Activated CD4-positive, alpha-beta T cell treated with anti-CD3 and anti-CD28 coated beads, Interleukin-2, amount 50 U/mL, for 16 hours (primary cell): ENCODE results near the gene ABCC5.

Experiments used
- DNase-seq: peaks from one replicate; pipeline ENCODE4 v3.0.0-alpha.2; 2020

Gene ABCC5

DNA sequence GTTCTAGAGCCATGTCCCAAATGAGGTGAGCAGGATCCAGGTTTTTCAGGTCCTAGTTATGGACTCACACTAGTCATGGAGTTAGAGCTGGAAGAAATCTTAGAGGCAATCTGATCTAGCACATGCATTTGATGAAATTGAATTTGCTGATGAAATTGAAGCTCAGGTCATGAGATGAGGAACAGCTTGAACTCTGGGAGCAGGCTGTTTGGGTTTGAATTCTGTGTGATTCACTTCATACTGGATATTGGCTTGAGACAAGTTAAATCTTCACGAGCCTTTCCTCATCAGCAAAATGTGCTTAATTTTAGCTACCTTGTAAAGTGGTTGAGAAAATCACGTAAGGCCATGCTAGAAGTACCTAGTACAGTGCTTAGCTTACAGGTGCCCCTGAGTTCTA is 99.5 kb downstream of the ABCC5 start:
- no peak for DNase-seq

DNA sequence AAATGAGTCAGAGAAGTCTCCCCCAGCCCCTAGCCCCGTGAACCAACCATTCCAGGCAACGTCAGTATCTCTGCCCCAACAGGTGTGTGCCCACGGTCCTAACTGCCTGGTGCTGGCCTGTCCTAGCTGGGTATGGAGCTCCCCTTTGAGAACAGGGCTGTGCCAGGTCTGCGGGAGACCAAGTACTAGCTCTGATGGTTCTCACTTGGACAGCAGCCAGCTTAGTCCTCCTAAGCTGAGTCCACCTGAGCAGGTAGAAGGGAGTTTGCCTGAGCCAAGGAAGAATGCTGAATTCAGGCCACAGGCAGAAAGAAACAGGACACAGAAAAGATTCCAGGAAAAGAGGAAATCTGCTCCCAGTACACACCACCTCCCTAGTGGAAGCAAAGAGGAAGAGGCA is 99.9 kb downstream of the ABCC5 start:
- DNase-seq = no peak

DNA sequence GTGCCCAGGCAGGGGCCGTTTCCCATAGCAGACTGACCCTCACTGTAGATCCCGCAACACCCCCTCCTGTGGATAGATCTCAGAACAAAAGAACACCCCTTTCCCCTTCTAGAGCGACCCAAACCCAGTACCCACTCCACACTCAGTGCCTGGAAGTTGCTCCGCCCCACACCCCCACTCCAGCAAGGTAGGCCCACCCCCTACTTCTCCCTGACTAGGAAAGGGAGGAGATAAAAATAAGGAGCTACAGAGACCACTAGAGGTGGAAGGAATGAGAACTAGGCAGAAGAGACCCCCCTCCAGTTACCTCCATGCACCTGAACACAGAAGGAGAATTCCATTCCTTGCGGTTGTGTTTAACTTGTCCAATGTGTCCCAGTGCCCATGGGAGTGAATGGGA is 102.8 kb downstream of the ABCC5 start:
- DNase-seq = no peak

DNA sequence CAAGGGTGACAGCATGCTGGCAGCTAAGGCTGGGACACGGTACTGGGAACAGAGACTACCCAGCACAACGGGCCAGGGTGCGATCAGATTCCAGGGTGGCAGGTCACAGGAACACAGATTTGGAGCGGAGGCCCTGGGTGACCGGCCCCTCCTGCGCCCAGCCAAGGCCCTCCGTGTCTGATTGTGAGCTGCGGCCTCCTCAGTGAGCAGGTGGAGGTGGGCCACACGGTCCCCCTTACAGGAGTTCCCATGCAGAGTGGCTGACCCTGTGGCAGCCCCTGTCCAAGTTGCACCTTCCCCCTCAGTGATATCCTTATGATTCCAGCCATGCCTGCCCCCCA is 104.1 kb downstream of the ABCC5 start:
- no peak for DNase-seq

DNA sequence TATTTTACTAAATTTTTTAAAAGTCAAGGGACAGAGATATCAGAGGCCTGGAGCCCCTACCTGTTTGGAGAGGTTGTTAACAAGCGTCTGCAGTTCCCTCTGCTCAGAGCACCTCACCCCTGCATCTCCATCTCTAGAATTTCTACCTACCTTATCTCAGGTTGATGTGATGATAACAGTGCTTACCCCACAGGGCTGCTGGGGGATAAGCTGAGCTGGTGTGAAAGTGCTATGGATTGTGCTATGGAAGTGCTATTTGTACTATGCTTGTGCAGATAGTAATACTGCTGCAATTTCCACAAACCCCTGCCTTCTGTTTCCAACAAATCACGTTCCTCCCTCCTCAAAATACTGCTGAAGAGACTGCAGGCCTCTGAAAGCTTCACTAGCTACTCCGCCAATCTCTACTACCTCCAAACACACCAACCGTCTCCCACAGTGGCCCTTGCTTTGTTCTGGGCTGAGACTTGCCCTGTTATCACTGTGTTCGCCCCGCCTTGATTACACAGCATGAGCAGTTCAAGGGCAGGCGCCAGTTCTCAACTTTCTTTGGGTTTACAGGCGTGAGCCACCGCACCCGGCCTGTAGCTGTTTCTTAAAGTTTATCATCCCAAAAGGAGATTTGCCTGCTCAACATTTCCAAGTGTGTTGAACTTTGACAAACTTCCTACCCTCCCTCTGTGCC is 104.6 kb downstream of the ABCC5 start:
- no peak for DNase-seq

- DNase-seq = no peak
These were observed 105.7 kb downstream of the ABCC5 start for GRCh38 chr3:183911763-183912506.

DNA sequence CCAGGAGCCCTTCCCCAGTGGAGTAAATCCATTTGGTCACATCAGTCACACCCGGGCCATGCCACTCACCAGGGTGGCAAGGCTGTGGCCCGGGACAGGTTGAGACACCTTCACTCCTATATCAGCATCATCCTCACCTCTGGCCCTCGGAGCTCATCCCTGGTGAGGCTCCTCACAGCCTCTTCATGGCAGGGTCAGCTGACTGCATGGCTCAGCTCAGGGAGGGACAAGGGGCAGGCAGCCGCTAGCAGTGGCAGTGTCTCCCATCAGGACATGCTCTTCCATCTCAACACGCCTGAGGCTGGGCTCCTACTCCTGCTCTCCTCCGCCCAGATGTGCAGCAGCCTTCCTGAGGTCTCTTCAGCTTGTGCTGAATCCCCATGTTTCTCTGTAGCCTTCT is 106.6 kb downstream of the ABCC5 start:
- no peak for DNase-seq

- DNase-seq = no peak
These were observed 108.6 kb downstream of the ABCC5 start for GRCh38 chr3:183909030-183909600.

- no peak for DNase-seq
These were observed 109.8 kb downstream of the ABCC5 start for GRCh38 chr3:183907911-183908331.

GRCh38 chr3:183907176-183907575 is 110.5 kb downstream of the ABCC5 start:
- DNase-seq = no peak

GRCh38 chr3:183906234-183906921 is 111.3 kb downstream of the ABCC5 start:
- DNase-seq = no peak

GRCh38 chr3:183904833-183905780 is 112.6 kb downstream of the ABCC5 start:
- no peak for DNase-seq

DNA sequence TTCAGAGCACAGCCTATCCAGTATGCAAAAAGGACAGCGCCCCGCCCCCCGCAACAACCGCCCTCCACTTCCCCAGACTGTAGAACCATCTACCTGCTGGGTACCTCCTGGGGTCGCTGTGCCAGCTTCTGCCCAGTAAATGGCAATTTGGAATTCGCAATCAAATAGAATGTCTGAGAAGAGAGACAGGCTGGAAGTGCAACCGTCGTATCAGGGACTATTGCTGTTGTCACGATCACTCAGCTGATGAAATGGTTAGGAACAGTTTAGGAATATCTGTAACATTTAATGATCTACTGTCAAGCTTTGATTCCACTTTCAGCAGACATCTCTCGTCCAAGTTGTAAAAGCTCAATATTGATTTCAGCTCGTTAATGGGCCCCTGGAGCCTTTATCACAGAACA is 119.7 kb downstream of the ABCC5 start:
- no peak for DNase-seq

GRCh38 chr3:183897606-183898005 is 120.1 kb downstream of the ABCC5 start:
- DNase-seq = no peak

GRCh38 chr3:183896610-183897009 is 121.1 kb downstream of the ABCC5 start:
- DNase-seq = no peak

DNA sequence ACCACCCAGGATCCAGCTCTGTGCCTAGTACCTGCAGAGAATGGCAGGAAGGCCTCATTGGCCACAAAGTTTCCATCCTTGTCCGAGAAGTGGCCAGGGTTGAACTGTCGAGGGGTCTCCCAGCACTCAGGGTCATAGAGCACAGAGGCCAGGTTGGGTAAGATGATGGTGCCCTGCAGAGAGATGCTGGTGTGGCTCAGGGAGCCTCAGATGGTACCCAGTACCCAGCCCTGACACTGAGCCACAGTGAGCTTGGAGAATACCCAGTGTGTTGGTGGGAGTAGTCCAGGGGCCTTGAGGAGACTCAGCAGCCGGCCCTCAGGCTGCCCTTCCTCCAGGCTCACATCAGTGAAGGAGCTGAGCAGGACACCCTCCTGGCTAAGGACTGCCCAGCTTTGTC is 121.5 kb downstream of the ABCC5 start:
- no peak for DNase-seq

- no peak for DNase-seq
These were observed 121.9 kb downstream of the ABCC5 start for GRCh38 chr3:183895774-183896173.

DNA sequence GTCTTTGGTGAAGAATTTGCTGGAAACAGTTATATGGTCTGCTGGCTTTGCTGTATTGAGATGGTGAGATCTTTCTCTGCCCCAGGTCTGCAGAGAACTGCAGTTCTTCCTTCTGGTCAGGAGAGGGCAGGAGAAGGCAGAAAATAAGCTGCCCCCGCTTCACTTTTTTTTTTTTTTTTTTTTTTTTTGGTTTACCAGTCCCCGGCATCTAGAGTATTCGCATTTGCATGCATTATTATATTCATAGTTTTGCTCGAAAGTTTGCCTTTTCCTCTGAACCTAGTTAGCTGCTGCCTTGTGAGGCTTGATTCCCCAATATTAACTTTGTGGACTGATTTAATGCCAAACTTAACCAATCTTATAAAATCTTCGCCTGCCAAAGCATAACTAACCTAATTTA is 122.4 kb downstream of the ABCC5 start:
- peak; percentile 61 for DNase-seq

DNA sequence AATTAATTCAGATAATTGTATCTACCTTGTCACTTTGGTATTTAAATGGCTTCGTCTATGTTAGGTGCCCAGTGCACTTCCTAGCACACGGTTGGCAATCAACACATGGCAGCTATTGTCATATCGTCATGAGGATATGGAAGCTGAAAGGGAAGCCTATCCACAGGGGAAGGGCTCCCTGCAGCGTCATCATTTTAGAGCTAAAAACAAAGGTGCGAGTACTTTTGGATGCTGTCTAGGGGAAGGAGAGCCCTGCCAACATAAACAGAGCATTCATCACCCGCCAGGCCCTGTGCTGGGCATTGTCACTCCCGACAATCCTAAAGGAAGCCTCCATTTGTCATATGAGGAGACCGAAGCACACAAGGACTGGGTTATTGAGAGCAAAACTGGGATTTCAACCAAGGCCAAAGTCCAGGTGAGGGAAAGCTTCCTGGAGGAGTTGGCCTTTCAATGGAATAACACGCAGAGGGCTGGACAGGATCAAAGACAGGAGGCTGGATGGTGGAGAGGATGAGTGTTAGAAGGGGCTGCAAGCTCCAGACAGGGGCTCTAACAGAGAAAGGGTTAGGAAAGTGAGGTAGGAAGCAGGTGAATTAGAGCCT is 125.0 kb downstream of the ABCC5 start:
- DNase-seq = no peak

DNA sequence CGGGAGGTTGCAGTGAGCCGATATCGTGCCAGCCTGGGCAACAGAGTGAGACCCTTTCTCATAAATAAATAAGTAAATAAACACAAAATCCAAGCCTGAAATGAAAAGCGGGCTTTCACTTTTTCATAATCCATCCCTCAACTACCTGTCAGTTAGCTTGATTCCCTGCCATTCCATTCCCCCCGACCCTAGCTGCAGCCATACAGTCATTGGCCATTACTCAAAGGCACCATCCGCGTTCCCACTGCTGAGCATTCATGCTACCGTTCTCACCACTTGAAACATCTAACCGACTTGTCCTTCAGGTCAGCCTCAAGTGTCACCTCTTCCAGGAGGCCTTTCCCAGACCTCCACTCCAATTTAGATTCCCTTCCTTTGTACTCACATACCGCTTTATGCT is 131.9 kb downstream of the ABCC5 start:
- DNase-seq = no peak

GRCh38 chr3:183884427-183885296 is 133.0 kb downstream of the ABCC5 start, which contains the start of gene PARL:
TSS of gene PARL (minus strand) at chr3:183884880. CDS start at chr3:183884846, 34 bp downstream.
- peak; percentile 97 for DNase-seq
